ENCODE results near the gene KRTAP5-9.

Gene KRTAP5-9, protein sequence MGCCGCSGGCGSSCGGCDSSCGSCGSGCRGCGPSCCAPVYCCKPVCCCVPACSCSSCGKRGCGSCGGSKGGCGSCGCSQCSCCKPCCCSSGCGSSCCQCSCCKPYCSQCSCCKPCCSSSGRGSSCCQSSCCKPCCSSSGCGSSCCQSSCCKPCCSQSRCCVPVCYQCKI

GRCh38 chr11:71548120-71548519, at the start of gene KRTAP5-9:
TSS of gene KRTAP5-9 (plus strand) at chr11:71548420. CDS start at chr11:71548658, 238 bp downstream.
- DNase-seq (ENCODE audit: low read depth) = no peak
- H3K4me3 ChIP-seq (ENCODE audit: low read depth, low read length) = no peak within 1 kb of the TSS
- TF ChIP-seq, protein P1, sequence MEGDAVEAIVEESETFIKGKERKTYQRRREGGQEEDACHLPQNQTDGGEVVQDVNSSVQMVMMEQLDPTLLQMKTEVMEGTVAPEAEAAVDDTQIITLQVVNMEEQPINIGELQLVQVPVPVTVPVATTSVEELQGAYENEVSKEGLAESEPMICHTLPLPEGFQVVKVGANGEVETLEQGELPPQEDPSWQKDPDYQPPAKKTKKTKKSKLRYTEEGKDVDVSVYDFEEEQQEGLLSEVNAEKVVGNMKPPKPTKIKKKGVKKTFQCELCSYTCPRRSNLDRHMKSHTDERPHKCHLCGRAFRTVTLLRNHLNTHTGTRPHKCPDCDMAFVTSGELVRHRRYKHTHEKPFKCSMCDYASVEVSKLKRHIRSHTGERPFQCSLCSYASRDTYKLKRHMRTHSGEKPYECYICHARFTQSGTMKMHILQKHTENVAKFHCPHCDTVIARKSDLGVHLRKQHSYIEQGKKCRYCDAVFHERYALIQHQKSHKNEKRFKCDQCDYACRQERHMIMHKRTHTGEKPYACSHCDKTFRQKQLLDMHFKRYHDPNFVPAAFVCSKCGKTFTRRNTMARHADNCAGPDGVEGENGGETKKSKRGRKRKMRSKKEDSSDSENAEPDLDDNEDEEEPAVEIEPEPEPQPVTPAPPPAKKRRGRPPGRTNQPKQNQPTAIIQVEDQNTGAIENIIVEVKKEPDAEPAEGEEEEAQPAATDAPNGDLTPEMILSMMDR (IDR thresholded peaks at IDR 0.05; ENCODE audit: insufficient read depth, low read depth, low read length, missing control alignments) = no peak

DNA sequence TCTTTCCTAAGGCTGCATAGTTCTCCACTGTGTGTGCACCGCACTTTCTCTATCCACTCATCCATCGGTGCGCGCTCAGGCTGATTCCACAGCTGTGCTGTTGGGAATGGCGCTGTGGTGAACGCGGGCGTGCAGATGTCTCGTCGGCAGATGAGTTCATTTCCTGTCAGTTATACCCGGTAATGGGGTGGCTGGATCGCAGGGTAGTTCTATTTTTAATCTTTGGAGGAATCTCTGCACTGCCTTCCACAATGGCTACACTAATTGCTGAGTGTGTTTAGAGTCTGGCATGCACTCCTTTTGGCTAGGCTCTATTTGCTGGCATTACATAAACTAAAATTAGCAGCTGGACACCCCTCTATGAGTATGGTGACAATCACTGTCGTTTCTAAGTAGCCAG, 49.1 kb upstream of the KRTAP5-9 start:
- H3K4me3 ChIP-seq (ENCODE audit: low read depth, low read length) = no peak overlapping the region
- no peak for DNase-seq (ENCODE audit: low read depth)
- TF ChIP-seq, protein P1 (IDR thresholded peaks at IDR 0.05; ENCODE audit: insufficient read depth, low read depth, low read length, missing control alignments) = no peak

DNA sequence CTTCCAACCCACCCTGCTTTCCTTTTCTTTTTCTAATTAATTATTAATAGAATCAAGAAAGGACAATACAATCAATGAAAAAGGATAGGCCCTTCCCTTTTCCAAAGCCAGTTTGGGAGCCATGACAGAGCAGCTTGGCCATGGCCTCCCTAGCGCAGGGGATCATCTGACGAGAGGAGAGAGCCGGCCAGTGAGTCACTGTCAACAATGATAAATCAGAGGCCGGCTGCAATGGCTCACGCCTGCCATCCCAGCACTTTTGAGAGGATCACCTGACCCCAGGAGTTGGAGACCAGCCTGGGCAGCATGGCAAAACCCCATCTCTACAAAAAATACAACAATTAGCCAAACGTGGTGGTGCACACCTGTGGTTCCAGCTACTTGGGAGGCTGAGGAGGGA, 48.7 kb upstream of the KRTAP5-9 start:
- no peak for DNase-seq (ENCODE audit: low read depth)
- no peak overlapping the region for H3K4me3 ChIP-seq (ENCODE audit: low read depth, low read length)
- TF ChIP-seq, protein P1 (IDR thresholded peaks at IDR 0.05; ENCODE audit: insufficient read depth, low read depth, low read length, missing control alignments) = no peak

DNA sequence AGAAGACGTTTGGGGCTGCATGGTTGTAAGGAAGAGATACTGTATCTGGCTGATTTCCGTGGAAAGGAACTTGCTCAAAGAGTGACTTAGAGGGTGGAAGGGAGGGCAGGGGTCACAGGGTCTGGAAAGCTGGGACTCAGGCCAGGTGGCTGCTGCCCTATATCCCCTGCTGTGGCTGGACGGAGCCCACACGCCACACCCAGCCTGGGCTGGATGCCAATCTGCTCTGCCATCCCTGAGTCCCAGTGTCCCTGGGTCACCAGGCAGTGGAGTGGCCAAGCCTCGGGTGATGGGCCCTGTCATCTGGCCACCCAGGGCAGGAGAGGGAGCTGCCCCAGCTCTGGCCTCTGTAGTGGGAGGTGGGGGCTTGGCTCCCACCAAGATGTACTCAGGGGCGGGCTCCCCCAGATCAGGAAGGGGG, 47.6 kb upstream of the KRTAP5-9 start:
- H3K4me3 ChIP-seq (ENCODE audit: low read depth, low read length) = no peak overlapping the region
- no peak for DNase-seq (ENCODE audit: low read depth)
- TF ChIP-seq, protein P1 (IDR thresholded peaks at IDR 0.05; ENCODE audit: insufficient read depth, low read depth, low read length, missing control alignments) = no peak

GRCh38 chr11:71501071-71501985, 46.9 kb upstream of the KRTAP5-9 start:
- TF ChIP-seq, protein P1 (IDR thresholded peaks at IDR 0.05; ENCODE audit: insufficient read depth, low read depth, low read length, missing control alignments) = no peak
- no peak for DNase-seq (ENCODE audit: low read depth)
- no peak overlapping the region for H3K4me3 ChIP-seq (ENCODE audit: low read depth, low read length)

GRCh38 chr11:71502026-71502425, 46.2 kb upstream of the KRTAP5-9 start:
- H3K4me3 ChIP-seq (ENCODE audit: low read depth, low read length) = no peak overlapping the region
- no peak for DNase-seq (ENCODE audit: low read depth)
- TF ChIP-seq, protein P1 (IDR thresholded peaks at IDR 0.05; ENCODE audit: insufficient read depth, low read depth, low read length, missing control alignments) = no peak

Data from GM12865 (cell line).